Nephron (organoid): ENCODE measurements around the gene HMGCS2.
A peak's percentile ranks its signal among the peaks of the same experiment; 100 is the strongest.

Source experiments
- H3K27ac Mint-ChIP-seq, 3 experiments: 2 replicates each; pipeline ENCODE4 v1.8.0; 2020; ENCODE audit warnings: mixed read lengths in 3 of 3, mild to moderate bottlenecking in 2 of 3, moderate library complexity in 1 of 3
- H3K27me3 Mint-ChIP-seq: 2 replicates; pipeline ENCODE4 v1.8.0; 2021; ENCODE audit warnings: low read depth, mild to moderate bottlenecking, moderate library complexity, mixed read lengths
- H3K36me3 Mint-ChIP-seq: 2 replicates; pipeline ENCODE4 v1.8.0; 2020; ENCODE audit warnings: low read depth, mixed read lengths
- H3K4me1 Mint-ChIP-seq: 2 replicates; pipeline ENCODE4 v1.8.0; 2020; ENCODE audit warnings: mixed read lengths
- H3K4me3 Mint-ChIP-seq, 3 experiments: 2 replicates each; pipeline ENCODE4 v1.8.0; 2020; ENCODE audit warnings: mild to moderate bottlenecking in 3 of 3, mixed read lengths in 3 of 3, moderate library complexity in 2 of 3
- H3K9me3 Mint-ChIP-seq: 2 replicates; pipeline ENCODE4 v1.8.0; 2020; ENCODE audit warnings: mixed read lengths
- CTCF ChIP-seq, 3 experiments: fragments of 200-600 bp; sonication (generic); IDR thresholded peaks; one replicate each; pipeline ENCODE4 v1.5.0; 2021; ENCODE audit warnings: antibody characterized with exemption in 3 of 3; ENCODE audit not compliant: unreplicated experiment in 3 of 3

Gene HMGCS2

GRCh38 chr1:119724611-119725218 is 44.0 kb downstream of the HMGCS2 start:
- Mint-ChIP-seq H3K9me3 (no peaks in the 10 kb centered on the region), H3K27ac (peak overlapping the region in 1 of 3 experiments; percentile 97), H3K27me3 (no peaks in the 10 kb centered on the region), H3K4me1 (peaks cover 15% of the 10 kb centered on the region), H3K36me3 (peaks cover 96% of the 10 kb centered on the region), H3K4me3 (no peak overlapping the region)
- TF ChIP-seq CTCF (IDR thresholded peaks at IDR 0.05; ENCODE audit: unreplicated experiment in 3 of 3) = no peak

GRCh38 chr1:119721896-119722295 is 46.8 kb downstream of the HMGCS2 start:
- no peak for TF ChIP-seq CTCF (IDR thresholded peaks at IDR 0.05; ENCODE audit: unreplicated experiment in 3 of 3)
- no peaks in the 10 kb centered on the region for H3K9me3 Mint-ChIP-seq

GRCh38 chr1:119720866-119721440 is 47.8 kb downstream of the HMGCS2 start:
- no peak overlapping the region for H3K4me3 Mint-ChIP-seq
- peaks cover 41% of the 10 kb centered on the region for H3K4me1 Mint-ChIP-seq
- no peaks in the 10 kb centered on the region for H3K27me3 Mint-ChIP-seq
- no peak for TF ChIP-seq CTCF (IDR thresholded peaks at IDR 0.05; ENCODE audit: unreplicated experiment in 3 of 3)
- peak overlapping the region; percentile 72 to 97 (median 81) for H3K27ac Mint-ChIP-seq
- peaks cover 63% of the 10 kb centered on the region for H3K36me3 Mint-ChIP-seq
- no peaks in the 10 kb centered on the region for H3K9me3 Mint-ChIP-seq

More at GRCh38 chr1:119721896-119722295, 46.8 kb downstream of the HMGCS2 start:
- Mint-ChIP-seq H3K27ac (peak overlapping the region; percentile 72 to 97 (median 81)), H3K27me3 (no peaks in the 10 kb centered on the region), H3K4me3 (peak overlapping the region in 1 of 3 experiments; percentile 20), H3K36me3 (peaks cover 72% of the 10 kb centered on the region), H3K4me1 (peaks cover 35% of the 10 kb centered on the region)

GRCh38 chr1:119718972-119719371 is 49.7 kb downstream of the HMGCS2 start:
- TF ChIP-seq CTCF (IDR thresholded peaks at IDR 0.05; ENCODE audit: unreplicated experiment in 3 of 3) = no peak
- no peaks in the 10 kb centered on the region for H3K9me3 Mint-ChIP-seq
- H3K36me3 Mint-ChIP-seq = peaks cover 44% of the 10 kb centered on the region
- peaks cover 55% of the 10 kb centered on the region for H3K4me1 Mint-ChIP-seq
- peak overlapping the region; percentile 81 to 97 (median 85) for H3K27ac Mint-ChIP-seq
- H3K4me3 Mint-ChIP-seq = peak overlapping the region in 1 of 3 experiments; percentile 36
- no peaks in the 10 kb centered on the region for H3K27me3 Mint-ChIP-seq

DNA sequence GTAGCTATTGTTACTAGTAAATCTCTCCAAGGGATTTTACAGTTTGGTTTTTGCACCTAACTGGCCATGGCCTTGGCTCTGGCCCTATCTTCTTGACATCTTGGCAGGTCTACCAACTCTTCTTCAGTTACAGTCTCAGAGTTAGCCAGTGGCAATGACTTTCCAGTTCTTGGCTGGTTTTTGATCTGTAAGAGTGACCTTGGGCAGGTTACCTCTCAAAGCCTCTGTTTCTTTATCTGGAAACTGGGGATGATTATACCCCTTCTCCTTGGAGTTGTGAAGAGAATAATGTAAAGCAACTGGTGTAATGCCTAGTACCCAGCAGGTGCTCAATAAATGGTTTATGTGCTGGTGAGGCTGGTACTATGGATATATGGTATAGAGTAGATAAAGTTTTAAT is 50.3 kb downstream of the HMGCS2 start:
- H3K36me3 Mint-ChIP-seq = peaks cover 38% of the 10 kb centered on the region
- H3K9me3 Mint-ChIP-seq = no peaks in the 10 kb centered on the region
- TF ChIP-seq CTCF (IDR thresholded peaks at IDR 0.05; ENCODE audit: unreplicated experiment in 3 of 3) = no peak
- no peaks in the 10 kb centered on the region for H3K27me3 Mint-ChIP-seq
- H3K4me1 Mint-ChIP-seq = peaks cover 61% of the 10 kb centered on the region
- peak overlapping the region; percentile 81 to 97 (median 85) for H3K27ac Mint-ChIP-seq
- H3K4me3 Mint-ChIP-seq = no peak overlapping the region

DNA sequence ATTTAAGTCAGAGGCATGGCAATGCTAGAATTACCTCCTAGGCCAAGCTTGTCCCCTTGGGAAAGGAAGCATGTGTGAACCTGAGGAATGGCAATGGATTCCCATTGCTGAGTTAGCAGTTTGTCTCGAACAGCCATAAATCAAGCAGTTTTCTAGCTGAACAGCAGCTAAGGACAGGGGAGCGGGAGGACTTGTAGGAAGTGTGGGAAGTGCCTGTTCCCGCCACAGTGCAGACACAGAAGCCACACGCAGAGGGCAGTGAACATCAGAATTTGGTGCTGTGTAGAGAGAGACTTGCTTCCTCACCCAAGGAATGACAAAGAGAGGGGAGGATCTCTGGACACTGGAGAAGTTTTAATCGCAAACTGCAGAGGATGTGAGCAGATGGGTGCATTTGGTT is 53.2 kb downstream of the HMGCS2 start:
- Mint-ChIP-seq H3K9me3 (no peaks in the 10 kb centered on the region), H3K4me3 (peak overlapping the region; percentile 65 to 72 (median 70)), H3K27ac (peak overlapping the region; percentile 88 to 95 (median 94)), H3K27me3 (peaks cover 4% of the 10 kb centered on the region), H3K4me1 (peaks cover 56% of the 10 kb centered on the region), H3K36me3 (peaks cover 9% of the 10 kb centered on the region)
- peak in 1 of 3 experiments; percentile 35 for TF ChIP-seq CTCF (IDR thresholded peaks at IDR 0.05; ENCODE audit: unreplicated experiment in 3 of 3)
